Colonic mucosa (tissue), 4 donors: Measurements from ENCODE around the gene TGM2. TPM values are rescaled to one million over a fixed set of nuclear protein-coding genes. Genes with fewer than 3 reads are reported as not detected.

ENCODE experiments used
- DNase-seq: peaks from one replicate; pipeline ENCODE4 v3.0.0-alpha.2; 2020
- H3K27ac ChIP-seq: fragments of 200-600 bp; one replicate; pipeline ENCODE4 v1.8.0; 2021
- H3K27me3 ChIP-seq: fragments of 200-600 bp; one replicate; pipeline ENCODE4 v1.8.0; 2021
- H3K36me3 ChIP-seq: fragments of 200-600 bp; one replicate; pipeline ENCODE4 v1.8.0; 2021
- H3K4me1 ChIP-seq: fragments of 200-600 bp; one replicate; pipeline ENCODE4 v1.8.0; 2021; ENCODE audit warnings: mild to moderate bottlenecking
- H3K4me3 ChIP-seq: fragments of 200-600 bp; one replicate; pipeline ENCODE4 v1.8.0; 2021
- H3K9ac ChIP-seq, 2 donors: one replicate each; pipeline ENCODE4 v1.7.0; 2013; ENCODE audit warnings: control low read depth in 2 of 2, low read depth in 2 of 2, low read length in 2 of 2
- H3K9me3 ChIP-seq: fragments of 200-600 bp; one replicate; pipeline ENCODE4 v1.8.0; 2021
- CTCF ChIP-seq: fragments of 200-600 bp; IDR thresholded peaks from one replicate; pipeline ENCODE4 v1.8.0; 2022; ENCODE audit warnings: antibody characterized with exemption, mild to moderate bottlenecking
- intact Hi-C: fragments of 100-400 bp; cut with DNase I; formaldehyde crosslinking; loops from one replicate; pipeline ENCODE4 v1.14.1; 2022
- total RNA-seq, 2 donors: library from RNA; stranded (reverse); fragmentation: NEBNext Ultra II Directional in 1 of 2; extraction: Animal tissue kit (Norgen Biotek cat#: 25700) in 1 of 2; gene quantifications; one replicate each; pipeline ENCODE4 v1.2.1, GENCODE V29; 2021
- donor health status: healthy.
- donor health status: DM: no; HTN: no; CAD: no.
- donor health status: DM: no; HTN: no; CAD: no.

Gene TGM2
- total RNA-seq, 2 donors from 2014 or later, result 14.5 to 32.8 TPM

- TF ChIP-seq CTCF, result no peak
- Histone ChIP-seq H3K4me3 (no peak overlapping the region), H3K4me1 (no peaks in the 10 kb centered on the region), H3K27ac (no peak overlapping the region), H3K9ac (no peak overlapping the region), H3K36me3 (no peaks in the 10 kb centered on the region), H3K27me3 (no peaks in the 10 kb centered on the region), H3K9me3 (no peaks in the 10 kb centered on the region)
- DNase-seq, result no peak
- intact Hi-C loops, result no loop called here
Measured at GRCh38 chr20:38132156-38132909, 32.7 kb downstream of the TGM2 start.

- Histone ChIP-seq H3K9me3 (no peaks in the 10 kb centered on the region), H3K27me3 (no peaks in the 10 kb centered on the region), H3K27ac (no peak overlapping the region), H3K4me1 (peaks cover under 1% of the 10 kb centered on the region), H3K36me3 (no peaks in the 10 kb centered on the region), H3K9ac (no peak overlapping the region), H3K4me3 (no peak overlapping the region)
- DNase-seq, result no peak
- intact Hi-C loops, result no loop called here
- TF ChIP-seq CTCF, result no peak
Measured at GRCh38 chr20:38131588-38132121, 33.4 kb downstream of the TGM2 start.

- Histone ChIP-seq H3K9me3 (no peaks in the 10 kb centered on the region), H3K36me3 (no peaks in the 10 kb centered on the region), H3K9ac (no peak overlapping the region), H3K27ac (no peak overlapping the region), H3K4me3 (no peak overlapping the region), H3K4me1 (peaks cover 7% of the 10 kb centered on the region), H3K27me3 (no peaks in the 10 kb centered on the region)
- intact Hi-C loops, result no loop called here
- TF ChIP-seq CTCF, result no peak
- no peak for DNase-seq
Measured at GRCh38 chr20:38130687-38131587, 34.1 kb downstream of the TGM2 start.

- Histone ChIP-seq H3K9me3 (no peaks in the 10 kb centered on the region), H3K27me3 (no peaks in the 10 kb centered on the region), H3K4me3 (no peak overlapping the region), H3K4me1 (peaks cover 7% of the 10 kb centered on the region), H3K36me3 (no peaks in the 10 kb centered on the region), H3K9ac (no peak overlapping the region), H3K27ac (no peak overlapping the region)
- intact Hi-C loops, result no loop called here
- DNase-seq, result no peak
- no peak for TF ChIP-seq CTCF
Measured at GRCh38 chr20:38129893-38130609, 35.0 kb downstream of the TGM2 start.

GRCh38 chr20:38129248-38129865 is 35.7 kb downstream of the TGM2 start:
- H3K27ac ChIP-seq, result no peak overlapping the region
- intact Hi-C loops, result no loop called here

More at GRCh38 chr20:38129248-38129865, 35.7 kb downstream of the TGM2 start:
- TF ChIP-seq CTCF, result no peak
- Histone ChIP-seq H3K4me1 (peaks cover 7% of the 10 kb centered on the region), H3K4me3 (no peak overlapping the region), H3K27me3 (no peaks in the 10 kb centered on the region), H3K9me3 (no peaks in the 10 kb centered on the region), H3K36me3 (no peaks in the 10 kb centered on the region), H3K9ac (no peak overlapping the region)
- DNase-seq, result no peak
